SK-N-SH (cell line): Measurements from ENCODE around the gene ODAD3. TPM values are rescaled to one million over a fixed set of nuclear protein-coding genes. Genes with fewer than 3 reads are reported as not detected.
A peak's percentile ranks its signal among the peaks of the same experiment; 100 is the strongest.

ENCODE experiments used
- CTCF ChIA-PET: fragments of 300-600, 350-600 bp; formaldehyde crosslinking; extraction: SDS; loops from one replicate; lab custom pipeline; 2021; lab: Yijun Ruan, JAX
- POLR2A ChIA-PET: fragments of 350-600 bp; sonication (Branson Sonifier 250); formaldehyde crosslinking; extraction: SDS; loops from one replicate; lab custom pipeline; 2020; ENCODE audit warnings: antibody characterized with exemption, inconsistent platforms; lab: Yijun Ruan, JAX
- DNase-seq: peaks from one replicate; pipeline ENCODE4 v3.0.0; 2012
- H2AFZ ChIP-seq: fragments of 200-600 bp; sonication (generic); 2 replicates; pipeline ENCODE4 v1.8.1; 2016; ENCODE audit warnings: antibody characterized with exemption, mild to moderate bottlenecking, low read depth
- H3F3A ChIP-seq: fragments of 200-600 bp; sonication (generic); replicated peaks from 2 replicates; pipeline ENCODE3; 2016; ENCODE audit warnings: antibody characterized with exemption, mild to moderate bottlenecking; ENCODE audit not compliant: insufficient read depth
- H3K27ac ChIP-seq, 2 experiments: fragments of 200-500 bp in 1 of 2; fragments of 200-600 bp in 1 of 2; sonication (Bioruptor generic) in 1 of 2; sonication (generic), shearing (Covaris generic) in 1 of 2; 2 replicates each; pipeline versions ENCODE4 v1.5.1 to v1.6.1; 2014 to 2016; ENCODE audit warnings: low read depth in 2 of 2, inconsistent platforms in 1 of 2, low read length in 1 of 2, mild to moderate bottlenecking in 1 of 2, mixed read lengths in 1 of 2
- H3K27me3 ChIP-seq: fragments of 200-600 bp; sonication (generic), shearing (Covaris generic); 2 replicates; pipeline ENCODE4 v1.6.1; 2016; ENCODE audit warnings: mixed run types; ENCODE audit not compliant: insufficient read depth
- H3K36me3 ChIP-seq, 2 experiments: fragments of 200-500 bp in 1 of 2; fragments of 200-600 bp in 1 of 2; sonication (Bioruptor generic) in 1 of 2; sonication (generic) in 1 of 2; replicated peaks in 1 of 2; 2 replicates each; pipeline versions ENCODE3 to v1.5.1; 2014 to 2016; ENCODE audit warnings: low read length in 1 of 2, mild to moderate bottlenecking in 1 of 2; ENCODE audit not compliant: insufficient read depth in 2 of 2, control insufficient read depth in 1 of 2
- H3K4me1 ChIP-seq, 2 experiments: fragments of 200-500 bp in 1 of 2; fragments of 200-600 bp in 1 of 2; sonication (Bioruptor generic) in 1 of 2; sonication (generic), shearing (Covaris generic) in 1 of 2; 2 replicates each; pipeline versions ENCODE4 v1.5.1 to v1.6.1; 2014 to 2016; ENCODE audit warnings: low read depth in 1 of 2, low read length in 1 of 2, mixed run types in 1 of 2; ENCODE audit not compliant: insufficient read depth in 2 of 2, control insufficient read depth in 1 of 2
- H3K4me2 ChIP-seq: fragments of 200-600 bp; sonication (generic), shearing (Covaris generic); 2 replicates; pipeline ENCODE4 v1.6.1; 2017; ENCODE audit warnings: mixed run types
- H3K4me3 ChIP-seq, 2 experiments: fragments of 200-500 bp in 1 of 2; fragments of 200-600 bp in 1 of 2; sonication (Bioruptor generic) in 1 of 2; sonication (generic), shearing (Covaris generic) in 1 of 2; 2 replicates each; pipeline versions ENCODE4 v1.5.1 to v1.8.1; 2014 to 2016; ENCODE audit warnings: low read depth in 2 of 2, inconsistent platforms in 1 of 2, low read length in 1 of 2, mild to moderate bottlenecking in 1 of 2, mixed read lengths in 1 of 2, moderate library complexity in 1 of 2
- H3K79me2 ChIP-seq: fragments of 200-600 bp; sonication (generic); 2 replicates; pipeline ENCODE4 v1.8.1; 2017; ENCODE audit warnings: mild to moderate bottlenecking; ENCODE audit not compliant: insufficient read depth
- H3K9ac ChIP-seq: fragments of 200-600 bp; sonication (generic); 2 replicates; pipeline ENCODE4 v1.6.1; 2017; ENCODE audit warnings: mixed run types
- H3K9me2 ChIP-seq: fragments of 200-600 bp; sonication (generic); 2 replicates; pipeline ENCODE4 v1.6.1; 2017; ENCODE audit warnings: mixed run types
- H3K9me3 ChIP-seq: fragments of 200-600 bp; sonication (generic); 2 replicates; pipeline ENCODE4 v1.6.1; 2017; ENCODE audit warnings: mixed run types, mild to moderate bottlenecking, moderate library complexity
- H4K20me1 ChIP-seq: fragments of 200-600 bp; sonication (generic); 2 replicates; pipeline ENCODE4 v1.6.1; 2017; ENCODE audit warnings: mild to moderate bottlenecking, mixed run types; ENCODE audit not compliant: insufficient read depth
- CTCF ChIP-seq: fragments of 200-600 bp; sonication (generic); IDR thresholded peaks from 2 replicates; pipeline ENCODE4 v1.6.1; 2017; ENCODE audit warnings: antibody characterized with exemption, mild to moderate bottlenecking, moderate library complexity
- ELF1 ChIP-seq: IDR thresholded peaks from 2 replicates; pipeline ENCODE4 v1.4.0; 2012
- EP300 ChIP-seq, 2 experiments: IDR thresholded peaks; 2 replicates each; pipeline versions ENCODE4 v1.4.0 to v1.6.1; 2012; ENCODE audit warnings: borderline replicate concordance in 1 of 2, low read depth in 1 of 2, low read length in 1 of 2
- FOXJ3 ChIP-seq: sonication (generic); formaldehyde crosslinking; IDR thresholded peaks from 2 replicates; pipeline ENCODE4 v1.5.1; 2020; ENCODE audit warnings: mild to moderate bottlenecking, missing genetic modification reagents
- FOXM1 ChIP-seq: IDR thresholded peaks from 2 replicates; pipeline ENCODE4 v1.4.0; 2012; ENCODE audit warnings: low read depth, mild to moderate bottlenecking
- GABPA ChIP-seq: IDR thresholded peaks from 2 replicates; pipeline ENCODE4 v1.4.0; 2012; ENCODE audit warnings: low read depth, mild to moderate bottlenecking
- GATA2 ChIP-seq: sonication (generic); formaldehyde crosslinking; IDR thresholded peaks from 2 replicates; pipeline ENCODE4 v1.5.0; 2020; ENCODE audit warnings: mild to moderate bottlenecking, missing genetic modification reagents
- IRF3 ChIP-seq: fragments of 150-350 bp; IDR thresholded peaks from 2 replicates; pipeline ENCODE4 v1.6.1; 2016; ENCODE audit warnings: mild to moderate bottlenecking, low read depth, low read length
- NRF1 ChIP-seq: IDR thresholded peaks from 2 replicates; pipeline ENCODE4 v1.6.1; 2012; ENCODE audit warnings: low read depth, mild to moderate bottlenecking, low read length
- POLR2AphosphoS5 ChIP-seq: IDR thresholded peaks from 2 replicates; pipeline ENCODE4 v1.6.1; 2012; ENCODE audit warnings: low read depth, low read length
- RCOR1 ChIP-seq: fragments of 150-350 bp; IDR thresholded peaks from 2 replicates; pipeline ENCODE4 v1.6.1; 2017; ENCODE audit warnings: antibody characterized with exemption, low read length
- RFX5 ChIP-seq: IDR thresholded peaks from 2 replicates; pipeline ENCODE4 v1.6.1; 2012; ENCODE audit warnings: mild to moderate bottlenecking, improper control_type of control experiment, low read length
- RXRA ChIP-seq: IDR thresholded peaks from 2 replicates; pipeline ENCODE4 v1.4.0; 2012; ENCODE audit warnings: low read depth, mild to moderate bottlenecking, borderline replicate concordance
- SMC3 ChIP-seq: IDR thresholded peaks from 2 replicates; pipeline ENCODE4 v1.6.1; 2012; ENCODE audit warnings: low read depth, low read length, improper control_type of control experiment
- TAF1 ChIP-seq: IDR thresholded peaks from 2 replicates; pipeline ENCODE4 v1.6.1; 2012; ENCODE audit warnings: low read depth, mild to moderate bottlenecking, low read length, moderate library complexity, borderline replicate concordance
- TEAD4 ChIP-seq: IDR thresholded peaks from 2 replicates; pipeline ENCODE4 v1.4.0; 2012; ENCODE audit warnings: mild to moderate bottlenecking, borderline replicate concordance; ENCODE audit not compliant: insufficient read depth
- USF2 ChIP-seq: fragments of 150-350 bp; IDR thresholded peaks from 2 replicates; pipeline ENCODE4 v1.6.1; 2017; ENCODE audit warnings: antibody characterized with exemption, low read length, low read depth, borderline replicate concordance
- WGBS: methylation state at CpG from one replicate; pipeline ENCODE4 v1.1.6; 2017; ENCODE audit warnings: low lambda C conversion rate; 5-methylcytosine and 5-hydroxymethylcytosine counted together
- polyA plus RNA-seq, 3 experiments: library from polyadenylated mRNA; depleted of rRNA; stranded (reverse); fragments of >200 nt; gene quantifications; 2 replicates each; pipeline ENCODE4 v1.2.3, GENCODE V29; 2012
- TF ChIP-seq, protein P1 (sequence below): IDR thresholded peaks from 2 replicates; pipeline ENCODE4 v1.4.0; 2012; ENCODE audit warnings: low read depth, borderline replicate concordance
- TF ChIP-seq, protein P2 (sequence below): IDR thresholded peaks from 2 replicates; pipeline ENCODE4; 2012
- TF ChIP-seq, protein P3 (sequence below): IDR thresholded peaks from 2 replicates; pipeline ENCODE4 v1.4.0; 2012; ENCODE audit warnings: low read depth

The ODAD3 gene
- polyA plus RNA-seq, 1 of the 3 experiments (the other 2 are of a cell fraction): 4.2 TPM

GRCh38 chr19:11421371-11422098 is 13.4 kb downstream of the ODAD3 start:
- CTCF ChIA-PET: interaction anchor here (5.1 to 9.9 kb wide), 2 partner anchors 13 to 39 kb away, joined by 33 to 85 read pairs; partner anchors contain the start of genes EPOR, ODAD3 and PRKCSH
- H3K4me1 ChIP-seq: no peaks in the 10 kb centered on the region; a peak in 1 of 4 replicates
- H3K79me2 ChIP-seq: no peaks in the 10 kb centered on the region
- H3K4me3 ChIP-seq: no peak overlapping the region
- WGBS: 87% methylated on average over 34 of the region's 36 CpGs
- TF ChIP-seq SMC3 (no peak), GATA2 (CRISPR knock-in tag) (no peak), RCOR1 (no peak), TAF1 (no peak), FOXJ3 (no peak), EP300 (IDR thresholded peaks at IDR 0.05; ENCODE audit: borderline replicate concordance in 1 of 2, low read depth in 1 of 2, low read length in 1 of 2) (no peak), CTCF (no peak), FOXM1 (no peak), NRF1 (no peak), GABPA (no peak), ELF1 (no peak), USF2 (no peak), IRF3 (no peak), RFX5 (no peak), RXRA (no peak), POLR2AphosphoS5 (no peak), TEAD4 (no peak)
- TF ChIP-seq, protein P1, sequence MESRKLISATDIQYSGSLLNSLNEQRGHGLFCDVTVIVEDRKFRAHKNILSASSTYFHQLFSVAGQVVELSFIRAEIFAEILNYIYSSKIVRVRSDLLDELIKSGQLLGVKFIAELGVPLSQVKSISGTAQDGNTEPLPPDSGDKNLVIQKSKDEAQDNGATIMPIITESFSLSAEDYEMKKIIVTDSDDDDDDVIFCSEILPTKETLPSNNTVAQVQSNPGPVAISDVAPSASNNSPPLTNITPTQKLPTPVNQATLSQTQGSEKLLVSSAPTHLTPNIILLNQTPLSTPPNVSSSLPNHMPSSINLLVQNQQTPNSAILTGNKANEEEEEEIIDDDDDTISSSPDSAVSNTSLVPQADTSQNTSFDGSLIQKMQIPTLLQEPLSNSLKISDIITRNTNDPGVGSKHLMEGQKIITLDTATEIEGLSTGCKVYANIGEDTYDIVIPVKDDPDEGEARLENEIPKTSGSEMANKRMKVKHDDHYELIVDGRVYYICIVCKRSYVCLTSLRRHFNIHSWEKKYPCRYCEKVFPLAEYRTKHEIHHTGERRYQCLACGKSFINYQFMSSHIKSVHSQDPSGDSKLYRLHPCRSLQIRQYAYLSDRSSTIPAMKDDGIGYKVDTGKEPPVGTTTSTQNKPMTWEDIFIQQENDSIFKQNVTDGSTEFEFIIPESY: no peak
- TF ChIP-seq, protein P2, sequence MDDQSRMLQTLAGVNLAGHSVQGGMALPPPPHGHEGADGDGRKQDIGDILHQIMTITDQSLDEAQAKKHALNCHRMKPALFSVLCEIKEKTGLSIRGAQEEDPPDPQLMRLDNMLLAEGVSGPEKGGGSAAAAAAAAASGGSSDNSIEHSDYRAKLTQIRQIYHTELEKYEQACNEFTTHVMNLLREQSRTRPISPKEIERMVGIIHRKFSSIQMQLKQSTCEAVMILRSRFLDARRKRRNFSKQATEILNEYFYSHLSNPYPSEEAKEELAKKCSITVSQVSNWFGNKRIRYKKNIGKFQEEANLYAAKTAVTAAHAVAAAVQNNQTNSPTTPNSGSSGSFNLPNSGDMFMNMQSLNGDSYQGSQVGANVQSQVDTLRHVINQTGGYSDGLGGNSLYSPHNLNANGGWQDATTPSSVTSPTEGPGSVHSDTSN: no peak
- TF ChIP-seq, protein P3, sequence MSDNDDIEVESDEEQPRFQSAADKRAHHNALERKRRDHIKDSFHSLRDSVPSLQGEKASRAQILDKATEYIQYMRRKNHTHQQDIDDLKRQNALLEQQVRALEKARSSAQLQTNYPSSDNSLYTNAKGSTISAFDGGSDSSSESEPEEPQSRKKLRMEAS: no peak
- H3K4me2 ChIP-seq: no peak overlapping the region
- peaks cover 6% of the 10 kb centered on the region for H3F3A ChIP-seq
- POLR2A ChIA-PET: interaction anchor here (0.8 kb wide), 1 partner anchor 13 kb away, joined by 3 read pairs; the partner anchor contains the start of gene ODAD3
- DNase-seq: peak; percentile 77
- no peaks in the 10 kb centered on the region for H3K9me2 ChIP-seq
- no peak overlapping the region for H3K9ac ChIP-seq
- H3K36me3 ChIP-seq: no peaks in the 10 kb centered on the region
- H3K27me3 ChIP-seq: no peaks in the 10 kb centered on the region
- no peaks in the 10 kb centered on the region for H4K20me1 ChIP-seq
- no peak overlapping the region for H2AFZ ChIP-seq
- no peaks in the 10 kb centered on the region for H3K9me3 ChIP-seq
- H3K27ac ChIP-seq: no peak overlapping the region
